NCI-H187 (cell line): ENCODE measurements around the gene SH3BGRL3.
"Not testable (repeated sequence)": the region's sequence is repeated elsewhere in the genome, so short reads cannot be mapped to it uniquely, and the experiment has no call there.

ENCODE experiments used
- DNase-seq, 2 experiments: peaks; one replicate each; lab custom pipeline; 2025; lab: John Stamatoyannopoulos, UW

SH3BGRL3 gene

GRCh38 chr1:26279456-26280332 is at the start of gene SH3BGRL3:
TSS of gene SH3BGRL3 (plus strand) at chr1:26280086. CDS start at chr1:26280156, 70 bp downstream.
- DNase-seq = peak; percentile 34 to 62

- DNase-seq = not testable (repeated sequence)
Observed at GRCh38 chr1:26230682-26231081, 49.2 kb upstream of the SH3BGRL3 start.

- peak; percentile 96 to 99 for DNase-seq
Observed at GRCh38 chr1:26233903-26234643, 45.8 kb upstream of the SH3BGRL3 start, which contains the start of gene CEP85. TSS of gene CEP85 (plus strand) at chr1:26234200. CDS start at chr1:26239784, 5,584 bp downstream.

GRCh38 chr1:26234644-26235370 is 45.1 kb upstream of the SH3BGRL3 start:
- no peak for DNase-seq

- DNase-seq = no peak
Observed at GRCh38 chr1:26237230-26237966, 42.5 kb upstream of the SH3BGRL3 start.

- no peak for DNase-seq
Observed at GRCh38 chr1:26239936-26240335, 40.0 kb upstream of the SH3BGRL3 start.

- DNase-seq = no peak
Observed at GRCh38 chr1:26252718-26253117, 27.2 kb upstream of the SH3BGRL3 start.

GRCh38 chr1:26254404-26254803 is 25.5 kb upstream of the SH3BGRL3 start:
- DNase-seq = no peak

GRCh38 chr1:26257222-26257621 is 22.7 kb upstream of the SH3BGRL3 start:
- DNase-seq = no peak

- DNase-seq = no peak
Observed at GRCh38 chr1:26259005-26259404, 20.9 kb upstream of the SH3BGRL3 start.

GRCh38 chr1:26259578-26259977 is 20.3 kb upstream of the SH3BGRL3 start:
- no peak for DNase-seq

GRCh38 chr1:26263212-26263611 is 16.7 kb upstream of the SH3BGRL3 start:
- no peak for DNase-seq

- no peak for DNase-seq
Observed at GRCh38 chr1:26265405-26265804, 14.5 kb upstream of the SH3BGRL3 start.

GRCh38 chr1:26268290-26269197 is 11.3 kb upstream of the SH3BGRL3 start:
- DNase-seq = no peak

GRCh38 chr1:26269198-26269550 is 10.7 kb upstream of the SH3BGRL3 start:
- no peak for DNase-seq

GRCh38 chr1:26274801-26275425 is 5.0 kb upstream of the SH3BGRL3 start:
- no peak for DNase-seq

- DNase-seq = peak in 1 of 2 experiments; percentile 29
Observed at GRCh38 chr1:26275580-26276431, 4.1 kb upstream of the SH3BGRL3 start.

- no peak for DNase-seq
Observed at GRCh38 chr1:26276432-26276838, 3.5 kb upstream of the SH3BGRL3 start.

GRCh38 chr1:26277261-26277661 is 2.6 kb upstream of the SH3BGRL3 start:
- no peak for DNase-seq
